ENCODE data around the gene EHD3. TPM values are rescaled to one million over a fixed set of nuclear protein-coding genes. Genes with fewer than 3 reads are reported as not detected.

Gene EHD3
- total RNA-seq, 2 donors from 2014 or later: 35.8 to 61.6 TPM

DNA sequence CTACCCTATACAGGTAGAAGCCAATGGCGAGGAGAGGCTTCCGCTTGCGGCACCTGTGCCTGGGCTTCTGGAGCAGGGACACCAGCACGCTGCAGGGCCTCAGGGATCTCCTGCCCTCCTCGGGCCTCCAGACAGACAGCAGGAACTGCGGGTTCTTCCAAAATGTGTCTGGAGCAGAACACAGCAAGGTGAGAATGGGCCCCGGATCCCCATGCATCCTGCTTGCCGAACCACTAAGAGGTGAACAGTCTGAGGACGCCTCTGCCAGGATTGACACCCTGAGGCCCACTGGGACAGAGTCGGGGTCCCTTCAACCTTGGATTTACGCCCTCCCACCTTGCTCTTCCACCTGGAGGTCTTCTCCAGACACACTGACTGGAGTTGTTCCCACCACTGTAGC, 42.0 kb upstream of the EHD3 start:
- Histone ChIP-seq H3K9me3 (no peaks in the 10 kb centered on the region), H3K27me3 (replicated peaks; ENCODE audit: insufficient read depth) (no peaks in the 10 kb centered on the region), H3K27ac (no peak overlapping the region), H3K4me1 (ENCODE audit: control insufficient read depth in 1 of 2, low read depth in 2 of 2) (no peaks in the 10 kb centered on the region), H3K4me3 (no peak overlapping the region), H3K36me3 (no peaks in the 10 kb centered on the region)
- DNase-seq (ENCODE audit: low spot score): no peak
- TF ChIP-seq, protein P1, sequence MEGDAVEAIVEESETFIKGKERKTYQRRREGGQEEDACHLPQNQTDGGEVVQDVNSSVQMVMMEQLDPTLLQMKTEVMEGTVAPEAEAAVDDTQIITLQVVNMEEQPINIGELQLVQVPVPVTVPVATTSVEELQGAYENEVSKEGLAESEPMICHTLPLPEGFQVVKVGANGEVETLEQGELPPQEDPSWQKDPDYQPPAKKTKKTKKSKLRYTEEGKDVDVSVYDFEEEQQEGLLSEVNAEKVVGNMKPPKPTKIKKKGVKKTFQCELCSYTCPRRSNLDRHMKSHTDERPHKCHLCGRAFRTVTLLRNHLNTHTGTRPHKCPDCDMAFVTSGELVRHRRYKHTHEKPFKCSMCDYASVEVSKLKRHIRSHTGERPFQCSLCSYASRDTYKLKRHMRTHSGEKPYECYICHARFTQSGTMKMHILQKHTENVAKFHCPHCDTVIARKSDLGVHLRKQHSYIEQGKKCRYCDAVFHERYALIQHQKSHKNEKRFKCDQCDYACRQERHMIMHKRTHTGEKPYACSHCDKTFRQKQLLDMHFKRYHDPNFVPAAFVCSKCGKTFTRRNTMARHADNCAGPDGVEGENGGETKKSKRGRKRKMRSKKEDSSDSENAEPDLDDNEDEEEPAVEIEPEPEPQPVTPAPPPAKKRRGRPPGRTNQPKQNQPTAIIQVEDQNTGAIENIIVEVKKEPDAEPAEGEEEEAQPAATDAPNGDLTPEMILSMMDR (IDR thresholded peaks at IDR 0.05): no peak
- ATAC-seq (ENCODE audit: insufficient number of reproducible peaks, low FRiP score, low read depth): no peak

DNA sequence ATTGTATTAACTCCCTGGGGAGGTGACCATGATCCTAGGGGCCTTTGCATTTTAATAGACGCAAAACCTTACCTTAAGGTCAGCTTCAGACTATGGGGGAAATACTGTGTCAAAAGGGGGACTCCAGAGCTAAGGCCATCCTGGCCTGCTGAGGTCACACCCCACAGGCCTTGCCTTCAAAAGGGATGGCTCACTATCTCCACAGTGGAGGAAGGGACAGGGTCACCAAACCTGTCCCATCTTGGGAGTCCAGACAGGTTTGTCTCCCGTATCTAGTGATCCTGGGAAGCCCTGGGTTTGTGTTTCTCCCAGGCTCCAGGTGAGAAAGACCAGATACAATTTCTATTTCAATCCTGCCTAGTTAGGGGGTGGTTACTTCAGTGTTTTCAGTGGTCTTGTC, 41.6 kb upstream of the EHD3 start:
- Histone ChIP-seq H3K9me3 (no peaks in the 10 kb centered on the region), H3K36me3 (no peaks in the 10 kb centered on the region), H3K4me1 (ENCODE audit: control insufficient read depth in 1 of 2, low read depth in 2 of 2) (no peaks in the 10 kb centered on the region), H3K27me3 (replicated peaks; ENCODE audit: insufficient read depth) (no peaks in the 10 kb centered on the region), H3K27ac (no peak overlapping the region), H3K4me3 (no peak overlapping the region)
- TF ChIP-seq, protein P1 (IDR thresholded peaks at IDR 0.05): no peak
- no peak for DNase-seq (ENCODE audit: low spot score)
- no peak for ATAC-seq (ENCODE audit: insufficient number of reproducible peaks, low FRiP score, low read depth)

DNA sequence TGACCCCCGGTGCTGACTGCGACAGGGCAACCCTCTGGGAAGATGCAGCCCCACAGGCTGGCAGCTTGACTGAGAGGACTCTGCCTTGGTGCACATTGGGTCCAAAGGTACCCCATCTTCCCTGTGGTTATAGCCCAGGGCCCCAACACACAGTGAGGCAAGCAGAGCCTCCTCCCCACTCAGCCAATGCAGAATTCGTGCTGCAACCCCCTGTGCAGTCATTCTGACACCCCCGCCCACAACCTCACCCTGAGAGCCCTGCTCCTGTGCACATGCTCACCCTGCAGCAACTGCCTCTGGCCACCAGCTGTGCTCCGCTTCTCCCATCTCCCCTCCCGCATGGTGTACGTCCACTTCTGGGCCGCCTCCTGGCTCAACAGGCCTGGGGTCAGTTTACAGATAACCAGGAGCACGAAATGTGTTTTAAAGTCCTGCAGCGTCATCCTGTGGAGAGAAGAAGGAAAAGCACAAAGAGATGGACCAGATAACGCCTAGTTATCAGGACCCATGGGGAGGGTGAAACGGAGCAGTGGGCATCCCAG, 41.0 kb upstream of the EHD3 start:
- Histone ChIP-seq H3K9me3 (no peaks in the 10 kb centered on the region), H3K36me3 (no peaks in the 10 kb centered on the region), H3K4me3 (no peak overlapping the region), H3K27me3 (replicated peaks; ENCODE audit: insufficient read depth) (no peaks in the 10 kb centered on the region), H3K4me1 (ENCODE audit: control insufficient read depth in 1 of 2, low read depth in 2 of 2) (no peaks in the 10 kb centered on the region), H3K27ac (no peak overlapping the region)
- ATAC-seq (ENCODE audit: insufficient number of reproducible peaks, low FRiP score, low read depth) (no peak), DNase-seq (ENCODE audit: low spot score) (no peak)
- TF ChIP-seq, protein P1 (IDR thresholded peaks at IDR 0.05): no peak

DNA sequence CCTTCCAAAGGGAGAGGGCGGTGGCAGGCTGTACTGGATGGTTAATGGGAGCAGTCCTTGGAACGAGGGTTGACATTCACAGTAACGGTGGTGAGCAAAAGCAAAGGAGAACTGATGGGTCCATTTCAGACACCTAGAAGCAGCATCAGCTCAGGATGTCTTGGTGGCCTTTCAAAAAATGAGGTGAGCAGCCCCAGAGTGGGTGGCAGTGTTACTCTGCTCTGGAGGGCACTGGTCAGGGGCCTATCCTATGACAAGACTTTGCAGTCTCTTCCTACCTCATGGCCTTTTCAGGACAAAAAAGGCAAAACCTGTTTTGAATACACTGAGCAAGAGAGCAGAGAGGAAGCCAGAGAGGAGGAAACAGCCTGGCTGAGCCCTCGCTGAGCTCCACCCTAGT, 40.1 kb upstream of the EHD3 start:
- Histone ChIP-seq H3K27me3 (replicated peaks; ENCODE audit: insufficient read depth) (no peaks in the 10 kb centered on the region), H3K36me3 (no peaks in the 10 kb centered on the region), H3K9me3 (no peaks in the 10 kb centered on the region), H3K27ac (no peak overlapping the region), H3K4me1 (ENCODE audit: control insufficient read depth in 1 of 2, low read depth in 2 of 2) (no peaks in the 10 kb centered on the region), H3K4me3 (no peak overlapping the region)
- TF ChIP-seq, protein P1 (IDR thresholded peaks at IDR 0.05): no peak
- DNase-seq (ENCODE audit: low spot score) (no peak), ATAC-seq (ENCODE audit: insufficient number of reproducible peaks, low FRiP score, low read depth) (no peak)

DNA sequence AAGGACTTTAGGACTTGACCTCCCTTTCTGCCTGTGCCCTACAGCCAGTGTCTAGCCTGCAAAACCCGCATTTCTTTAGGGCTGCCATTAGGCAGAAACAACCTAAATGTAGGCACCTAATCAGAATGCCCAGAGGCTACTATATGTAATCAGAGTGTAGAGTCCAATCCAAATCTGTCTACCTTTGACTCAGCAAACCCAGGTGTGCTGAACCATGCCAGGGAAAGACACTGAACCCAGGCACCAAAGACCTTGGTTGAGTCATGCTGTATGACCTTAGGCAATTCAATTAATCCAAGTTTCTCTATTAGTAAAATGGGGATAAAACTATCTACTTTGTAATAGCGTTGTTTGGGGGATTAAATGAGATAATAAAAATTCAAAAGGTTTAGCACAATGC, 37.3 kb upstream of the EHD3 start:
- Histone ChIP-seq H3K27me3 (replicated peaks; ENCODE audit: insufficient read depth) (no peaks in the 10 kb centered on the region), H3K27ac (no peak overlapping the region), H3K4me1 (ENCODE audit: control insufficient read depth in 1 of 2, low read depth in 2 of 2) (no peaks in the 10 kb centered on the region), H3K36me3 (no peaks in the 10 kb centered on the region), H3K4me3 (no peak overlapping the region), H3K9me3 (no peaks in the 10 kb centered on the region)
- TF ChIP-seq, protein P1 (IDR thresholded peaks at IDR 0.05): no peak
- DNase-seq (ENCODE audit: low spot score) (no peak), ATAC-seq (ENCODE audit: insufficient number of reproducible peaks, low FRiP score, low read depth) (no peak)
